Bronchial epithelial cell (primary cell): ENCODE results near the gene PTPRD. TPM values are rescaled to one million over a fixed set of nuclear protein-coding genes. Genes with fewer than 3 reads are reported as not detected.

Experiments
- DNase-seq: peaks from one replicate; pipeline ENCODE4 v3.0.0-alpha.2; 2010; ENCODE audit warnings: low read depth
- FAIRE-seq: peaks from 2 replicates; lab custom pipeline; 2011; peaks lifted over from hg19 to GRCh38; lab: Jason Lieb, UNC
- H3K27me3 ChIP-seq: 2 replicates; pipeline ENCODE4 v1.5.1; 2011; ENCODE audit warnings: low read length; ENCODE audit not compliant: control insufficient read depth, insufficient read depth
- H3K36me3 ChIP-seq: 2 replicates; pipeline ENCODE4 v1.5.1; 2011; ENCODE audit warnings: low read length; ENCODE audit not compliant: control insufficient read depth, insufficient read depth
- H3K4me3 ChIP-seq: 2 replicates; pipeline ENCODE4 v1.5.1; 2011; ENCODE audit warnings: mild to moderate bottlenecking, low read depth, low read length, control low read depth
- CTCF ChIP-seq: IDR thresholded peaks from 2 replicates; pipeline ENCODE4 v1.5.1; 2011; ENCODE audit warnings: mild to moderate bottlenecking, moderate library complexity, low read length, control low read depth, inconsistent platforms; ENCODE audit not compliant: insufficient read depth, severe bottlenecking
- total RNA-seq: library from RNA; depleted of rRNA; stranded (reverse); fragments of >200 nt; gene quantifications from 2 replicates; pipeline ENCODE4 v1.2.1, GENCODE V29; 2014

The PTPRD gene
- total RNA-seq, 1 donor from 2014 or later = 2.9 TPM

- DNase-seq (no peak), FAIRE-seq (no peak)
- no peaks in the 10 kb centered on the region for H3K27me3 ChIP-seq
- TF ChIP-seq CTCF = no peak
- no peak overlapping the region for H3K4me3 ChIP-seq
- H3K36me3 ChIP-seq = no peaks in the 10 kb centered on the region
Observed at GRCh38 chr9:8659108-8659507, 1953.7 kb downstream of the PTPRD start.

GRCh38 chr9:8655071-8655470 is 1957.7 kb downstream of the PTPRD start:
- no peaks in the 10 kb centered on the region for H3K36me3 ChIP-seq
- H3K4me3 ChIP-seq = no peak overlapping the region
- no peak for TF ChIP-seq CTCF
- no peak for DNase-seq
- no peaks in the 10 kb centered on the region for H3K27me3 ChIP-seq
- no peak for FAIRE-seq

GRCh38 chr9:8653855-8654254 is 1958.9 kb downstream of the PTPRD start:
- no peaks in the 10 kb centered on the region for H3K36me3 ChIP-seq
- FAIRE-seq = no peak
- no peak overlapping the region for H3K4me3 ChIP-seq
- H3K27me3 ChIP-seq = no peaks in the 10 kb centered on the region
- DNase-seq = no peak
- TF ChIP-seq CTCF = no peak

- Histone ChIP-seq H3K4me3 (no peak overlapping the region), H3K36me3 (no peaks in the 10 kb centered on the region), H3K27me3 (no peaks in the 10 kb centered on the region)
- no peak for FAIRE-seq
- TF ChIP-seq CTCF = no peak
- DNase-seq = no peak
Observed at GRCh38 chr9:8653111-8653510, 1959.7 kb downstream of the PTPRD start.

- DNase-seq = no peak
- TF ChIP-seq CTCF = no peak
- no peak overlapping the region for H3K4me3 ChIP-seq
- H3K27me3 ChIP-seq = no peaks in the 10 kb centered on the region
- FAIRE-seq = no peak
- H3K36me3 ChIP-seq = no peaks in the 10 kb centered on the region
Observed at GRCh38 chr9:8652255-8652654, 1960.5 kb downstream of the PTPRD start.

GRCh38 chr9:8651846-8652215 is 1961.0 kb downstream of the PTPRD start:
- H3K36me3 ChIP-seq = no peaks in the 10 kb centered on the region
- no peaks in the 10 kb centered on the region for H3K27me3 ChIP-seq
- no peak for TF ChIP-seq CTCF
- H3K4me3 ChIP-seq = no peak overlapping the region
- DNase-seq (no peak), FAIRE-seq (no peak)
